ENCODE measurements around the gene CADM4. TPM values are rescaled to one million over a fixed set of nuclear protein-coding genes. Genes with fewer than 3 reads are reported as not detected.

The CADM4 gene, protein sequence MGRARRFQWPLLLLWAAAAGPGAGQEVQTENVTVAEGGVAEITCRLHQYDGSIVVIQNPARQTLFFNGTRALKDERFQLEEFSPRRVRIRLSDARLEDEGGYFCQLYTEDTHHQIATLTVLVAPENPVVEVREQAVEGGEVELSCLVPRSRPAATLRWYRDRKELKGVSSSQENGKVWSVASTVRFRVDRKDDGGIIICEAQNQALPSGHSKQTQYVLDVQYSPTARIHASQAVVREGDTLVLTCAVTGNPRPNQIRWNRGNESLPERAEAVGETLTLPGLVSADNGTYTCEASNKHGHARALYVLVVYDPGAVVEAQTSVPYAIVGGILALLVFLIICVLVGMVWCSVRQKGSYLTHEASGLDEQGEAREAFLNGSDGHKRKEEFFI
- 13.4 and 19.1 TPM in 2 replicates for total RNA-seq

DNA sequence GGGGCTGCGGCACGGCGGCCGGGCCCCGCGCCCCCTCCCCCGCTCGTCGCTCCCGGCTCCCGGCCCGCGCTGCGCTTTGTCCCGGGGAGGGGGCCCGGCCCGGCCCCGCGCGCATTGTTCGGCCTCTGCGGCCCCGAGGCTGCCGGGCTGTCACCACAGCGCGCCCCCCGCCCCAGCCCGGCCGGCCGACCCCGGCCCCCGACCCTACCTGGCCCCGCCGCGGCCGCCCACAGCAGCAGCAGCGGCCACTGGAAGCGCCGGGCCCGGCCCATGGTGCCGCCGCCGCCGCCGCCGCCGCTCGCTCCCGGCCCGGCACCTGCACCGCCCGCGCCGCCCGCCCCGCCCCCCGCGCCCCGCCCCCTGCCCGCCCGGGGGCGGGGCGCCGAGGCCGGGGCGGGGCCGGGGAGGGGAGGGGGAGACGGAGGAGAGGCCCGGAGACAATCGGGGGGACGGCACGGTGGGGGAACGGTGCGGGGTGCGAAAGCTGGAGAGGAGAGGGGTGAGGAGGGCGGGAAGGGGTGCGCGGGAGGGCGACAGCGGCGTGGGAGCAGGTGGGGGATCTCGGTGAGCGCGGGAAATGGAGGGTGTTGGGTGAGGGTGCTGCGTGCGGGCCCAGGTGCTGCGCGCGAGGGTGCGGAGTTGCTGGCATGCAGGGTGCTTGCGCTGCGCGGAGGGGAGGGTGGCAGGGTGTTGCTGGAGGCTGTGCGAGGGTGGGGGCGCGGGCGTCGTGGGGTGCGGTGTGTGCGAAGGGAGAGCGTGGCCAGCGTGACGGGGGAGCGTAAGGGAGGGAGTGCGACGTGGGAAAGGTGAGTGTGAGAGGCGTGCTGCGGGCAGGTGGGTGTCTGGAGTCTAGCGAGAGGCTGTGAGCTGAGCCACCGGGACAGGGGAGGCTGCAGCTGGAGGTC, at the start of gene CADM4:
CADM4 (minus strand) TSS at position 332 of the 905 bp plus-strand sequence; CDS start at position 272, 60 bp downstream.
- TF ChIP-seq, protein P1, sequence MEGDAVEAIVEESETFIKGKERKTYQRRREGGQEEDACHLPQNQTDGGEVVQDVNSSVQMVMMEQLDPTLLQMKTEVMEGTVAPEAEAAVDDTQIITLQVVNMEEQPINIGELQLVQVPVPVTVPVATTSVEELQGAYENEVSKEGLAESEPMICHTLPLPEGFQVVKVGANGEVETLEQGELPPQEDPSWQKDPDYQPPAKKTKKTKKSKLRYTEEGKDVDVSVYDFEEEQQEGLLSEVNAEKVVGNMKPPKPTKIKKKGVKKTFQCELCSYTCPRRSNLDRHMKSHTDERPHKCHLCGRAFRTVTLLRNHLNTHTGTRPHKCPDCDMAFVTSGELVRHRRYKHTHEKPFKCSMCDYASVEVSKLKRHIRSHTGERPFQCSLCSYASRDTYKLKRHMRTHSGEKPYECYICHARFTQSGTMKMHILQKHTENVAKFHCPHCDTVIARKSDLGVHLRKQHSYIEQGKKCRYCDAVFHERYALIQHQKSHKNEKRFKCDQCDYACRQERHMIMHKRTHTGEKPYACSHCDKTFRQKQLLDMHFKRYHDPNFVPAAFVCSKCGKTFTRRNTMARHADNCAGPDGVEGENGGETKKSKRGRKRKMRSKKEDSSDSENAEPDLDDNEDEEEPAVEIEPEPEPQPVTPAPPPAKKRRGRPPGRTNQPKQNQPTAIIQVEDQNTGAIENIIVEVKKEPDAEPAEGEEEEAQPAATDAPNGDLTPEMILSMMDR (IDR thresholded peaks at IDR 0.05; ENCODE audit: insufficient read depth, low read length, severe bottlenecking) = no peak
- peaks cover 14% of the 10 kb centered on the region for H3K27me3 ChIP-seq (ENCODE audit: control insufficient read depth, insufficient read depth, low read length)
- H3K36me3 ChIP-seq (ENCODE audit: control insufficient read depth, insufficient read depth, low read length) = no peaks in the 10 kb centered on the region
- H3K4me3 ChIP-seq (ENCODE audit: low read depth, low read length) = peak within 1 kb of the TSS; percentile 70
- DNase-seq (ENCODE audit: low read depth) (no peak), FAIRE-seq (no peak)

DNA sequence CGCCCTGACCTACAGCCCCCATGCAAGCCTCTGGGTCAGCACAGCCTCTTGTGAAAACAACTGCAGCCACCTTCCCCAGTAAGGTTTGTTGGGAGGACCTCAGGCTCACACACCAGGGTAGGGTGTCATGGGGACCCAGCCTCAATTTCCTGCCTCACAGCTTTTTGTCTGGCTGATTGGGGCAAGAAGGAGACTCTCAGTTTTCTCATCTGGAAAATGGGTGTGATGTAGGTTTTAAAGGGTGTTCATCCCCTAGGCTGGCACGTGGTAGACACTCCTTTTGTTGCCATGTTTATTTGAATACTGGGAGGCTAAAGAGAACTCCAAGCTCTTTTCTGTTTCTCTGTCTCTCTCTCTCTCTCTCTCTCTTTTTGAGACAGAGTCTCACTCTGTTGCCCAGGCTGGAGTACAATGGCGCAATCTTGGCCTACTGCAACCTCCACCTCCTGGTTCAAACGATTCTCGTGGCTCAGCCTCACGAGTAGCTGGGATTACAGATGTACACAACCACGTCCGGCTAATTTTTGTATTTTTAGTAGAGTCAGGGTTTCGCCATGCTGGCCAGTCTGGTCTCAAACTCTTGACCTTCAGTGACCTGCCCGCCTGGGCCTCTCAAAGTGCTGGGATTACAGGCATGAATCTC, 48.5 kb upstream of the CADM4 start:
- no peak for DNase-seq (ENCODE audit: low read depth)
- H3K36me3 ChIP-seq (ENCODE audit: control insufficient read depth, insufficient read depth, low read length) = no peaks in the 10 kb centered on the region
- FAIRE-seq = no peak
- H3K4me3 ChIP-seq (ENCODE audit: low read depth, low read length) = no peak overlapping the region
- TF ChIP-seq, protein P1 (IDR thresholded peaks at IDR 0.05; ENCODE audit: insufficient read depth, low read length, severe bottlenecking) = no peak
- no peaks in the 10 kb centered on the region for H3K27me3 ChIP-seq (ENCODE audit: control insufficient read depth, insufficient read depth, low read length)

DNA sequence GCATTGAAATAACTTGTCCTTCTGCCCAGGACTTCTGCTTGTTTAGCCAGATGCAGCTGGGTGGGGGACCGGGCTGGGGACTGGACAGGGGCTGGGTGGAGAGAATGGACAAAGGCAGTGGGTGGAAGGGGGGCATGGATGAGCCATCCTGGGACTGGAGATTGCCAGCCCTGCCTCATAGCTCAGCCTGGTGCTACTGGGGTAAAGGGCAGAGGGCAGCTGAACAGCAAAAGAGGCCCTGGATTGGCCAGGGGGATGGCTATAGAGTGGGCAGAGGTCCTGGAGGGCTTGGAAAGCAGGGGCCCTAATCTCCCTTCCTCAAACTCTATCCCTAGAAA, 48.0 kb upstream of the CADM4 start:
- H3K36me3 ChIP-seq (ENCODE audit: control insufficient read depth, insufficient read depth, low read length) = no peaks in the 10 kb centered on the region
- no peak for FAIRE-seq

DNA sequence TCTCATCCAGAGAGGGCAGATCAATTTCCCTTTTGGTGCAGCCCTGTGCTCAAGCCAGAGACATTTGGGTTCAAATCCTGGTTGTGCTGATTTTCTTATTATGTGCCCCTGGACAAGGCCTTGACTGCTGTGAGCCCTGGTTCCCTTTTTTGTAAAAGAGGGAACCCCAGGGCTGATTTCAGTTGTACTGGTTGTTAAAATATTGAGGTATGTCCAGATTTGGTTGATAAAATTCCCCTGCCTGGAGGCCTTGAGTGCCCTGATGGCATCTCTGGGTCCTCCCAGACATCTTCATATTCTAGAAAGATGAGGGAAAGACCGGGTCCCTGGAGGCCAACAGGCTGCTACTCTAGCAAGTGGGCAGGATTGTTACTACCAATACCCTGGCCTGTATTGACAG, 44.7 kb upstream of the CADM4 start:
- Histone ChIP-seq H3K27me3 (ENCODE audit: control insufficient read depth, insufficient read depth, low read length) (no peaks in the 10 kb centered on the region), H3K36me3 (ENCODE audit: control insufficient read depth, insufficient read depth, low read length) (no peaks in the 10 kb centered on the region), H3K4me3 (ENCODE audit: low read depth, low read length) (no peak overlapping the region)
- TF ChIP-seq, protein P1 (IDR thresholded peaks at IDR 0.05; ENCODE audit: insufficient read depth, low read length, severe bottlenecking) = no peak
- FAIRE-seq (no peak), DNase-seq (ENCODE audit: low read depth) (no peak)

More for the DNA sequence above, 48.0 kb upstream of the CADM4 start:
- TF ChIP-seq, protein P1 (IDR thresholded peaks at IDR 0.05; ENCODE audit: insufficient read depth, low read length, severe bottlenecking) = no peak
- no peaks in the 10 kb centered on the region for H3K27me3 ChIP-seq (ENCODE audit: control insufficient read depth, insufficient read depth, low read length)
- no peak overlapping the region for H3K4me3 ChIP-seq (ENCODE audit: low read depth, low read length)
- DNase-seq (ENCODE audit: low read depth) = no peak

DNA sequence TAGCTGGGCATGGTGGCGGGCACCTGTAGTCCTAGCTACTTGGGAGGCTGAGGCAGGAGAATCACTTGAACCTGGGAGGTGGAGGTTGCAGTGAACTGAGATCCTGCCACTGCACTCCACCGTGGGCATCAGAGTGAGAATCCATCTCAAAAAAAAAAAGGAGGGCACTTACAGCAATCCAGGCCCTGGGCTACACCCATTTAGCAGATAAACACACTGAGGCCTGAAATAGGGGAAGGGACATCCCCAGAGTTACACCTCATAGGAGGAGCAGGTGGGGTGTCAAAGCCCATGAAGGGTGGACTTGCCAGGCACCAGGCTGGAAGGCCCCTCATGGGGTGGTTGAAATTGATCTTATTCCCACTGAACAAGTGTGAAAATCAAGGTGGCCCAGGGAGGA, 44.3 kb upstream of the CADM4 start:
- H3K27me3 ChIP-seq (ENCODE audit: control insufficient read depth, insufficient read depth, low read length) = no peaks in the 10 kb centered on the region
- TF ChIP-seq, protein P1 (IDR thresholded peaks at IDR 0.05; ENCODE audit: insufficient read depth, low read length, severe bottlenecking) = no peak
- H3K36me3 ChIP-seq (ENCODE audit: control insufficient read depth, insufficient read depth, low read length) = no peaks in the 10 kb centered on the region
- DNase-seq (ENCODE audit: low read depth) = no peak
- FAIRE-seq = no peak
- no peak overlapping the region for H3K4me3 ChIP-seq (ENCODE audit: low read depth, low read length)

Data from bronchial epithelial cell (primary cell).